ENCODE measurements around the gene TTC23L. TPM values are rescaled to one million over a fixed set of nuclear protein-coding genes. Genes with fewer than 3 reads are reported as not detected.

The TTC23L gene
- total and polyA plus RNA-seq, 2 experiments from 2014 or later: 0.98 to 1.2 TPM

- H3K9me3 ChIP-seq (ENCODE audit: low read depth): no peaks in the 10 kb centered on the region
- no peaks in the 10 kb centered on the region for H3K27me3 ChIP-seq
- TF ChIP-seq CTCF (IDR thresholded peaks at IDR 0.05; ENCODE audit: low read depth, low read length): no peak
- no peak for DNase-seq (ENCODE audit: low read depth in 1 of 2, low spot score in 1 of 2)
- no peak overlapping the region for H3K4me3 ChIP-seq
- no peaks in the 10 kb centered on the region for H3K36me3 ChIP-seq
- H3K27ac ChIP-seq: no peak overlapping the region
- H3K4me1 ChIP-seq (ENCODE audit: low read depth): peaks cover 4% of the 10 kb centered on the region
These were observed 58.7 kb downstream of the TTC23L start for GRCh38 chr5:34897646-34898045.

GRCh38 chr5:34898258-34898895 lies 59.4 kb downstream of the TTC23L start:
- no peaks in the 10 kb centered on the region for H3K36me3 ChIP-seq
- H3K27me3 ChIP-seq: no peaks in the 10 kb centered on the region
- no peak overlapping the region for H3K27ac ChIP-seq
- no peak overlapping the region for H3K4me3 ChIP-seq
- peak; percentile 80 to 83 for DNase-seq (ENCODE audit: low read depth in 1 of 2, low spot score in 1 of 2)
- peaks cover 4% of the 10 kb centered on the region for H3K4me1 ChIP-seq (ENCODE audit: low read depth)
- TF ChIP-seq CTCF (IDR thresholded peaks at IDR 0.05; ENCODE audit: low read depth, low read length): peak; percentile 91
- H3K9me3 ChIP-seq (ENCODE audit: low read depth): no peaks in the 10 kb centered on the region

GRCh38 chr5:34899066-34899465 lies 60.1 kb downstream of the TTC23L start:
- Histone ChIP-seq H3K9me3 (ENCODE audit: low read depth) (no peaks in the 10 kb centered on the region), H3K27me3 (no peaks in the 10 kb centered on the region), H3K4me1 (ENCODE audit: low read depth) (peaks cover 4% of the 10 kb centered on the region), H3K27ac (no peak overlapping the region), H3K36me3 (no peaks in the 10 kb centered on the region), H3K4me3 (no peak overlapping the region)
- TF ChIP-seq CTCF (IDR thresholded peaks at IDR 0.05; ENCODE audit: low read depth, low read length): no peak
- no peak for DNase-seq (ENCODE audit: low read depth in 1 of 2, low spot score in 1 of 2)

GRCh38 chr5:34900652-34901051 lies 61.7 kb downstream of the TTC23L start:
- H3K9me3 ChIP-seq (ENCODE audit: low read depth): no peaks in the 10 kb centered on the region
- H3K36me3 ChIP-seq: no peaks in the 10 kb centered on the region
- peaks cover 4% of the 10 kb centered on the region for H3K4me1 ChIP-seq (ENCODE audit: low read depth)
- no peaks in the 10 kb centered on the region for H3K27me3 ChIP-seq
- no peak overlapping the region for H3K4me3 ChIP-seq
- no peak for DNase-seq (ENCODE audit: low read depth in 1 of 2, low spot score in 1 of 2)
- H3K27ac ChIP-seq: no peak overlapping the region
- no peak for TF ChIP-seq CTCF (IDR thresholded peaks at IDR 0.05; ENCODE audit: low read depth, low read length)

GRCh38 chr5:34903260-34903659 lies 64.3 kb downstream of the TTC23L start:
- Histone ChIP-seq H3K4me1 (ENCODE audit: low read depth) (no peaks in the 10 kb centered on the region), H3K9me3 (ENCODE audit: low read depth) (no peaks in the 10 kb centered on the region), H3K4me3 (no peak overlapping the region), H3K27ac (no peak overlapping the region), H3K36me3 (peaks cover 6% of the 10 kb centered on the region), H3K27me3 (no peaks in the 10 kb centered on the region)
- no peak for DNase-seq (ENCODE audit: low read depth in 1 of 2, low spot score in 1 of 2)
- TF ChIP-seq CTCF (IDR thresholded peaks at IDR 0.05; ENCODE audit: low read depth, low read length): no peak
